NCI-H1436 (cell line): ENCODE data around the gene AHRR.
"Not testable (repeated sequence)": the region's sequence is repeated elsewhere in the genome, so short reads cannot be mapped to it uniquely, and the experiment has no call there.

ENCODE experiments used
- DNase-seq: peaks from one replicate; lab custom pipeline; 2025; lab: John Stamatoyannopoulos, UW

The AHRR gene

GRCh38 chr5:368183-369084, 46.9 kb downstream of the AHRR start:
- no peak for DNase-seq

- DNase-seq: no peak
Observed at GRCh38 chr5:369151-369868, 47.8 kb downstream of the AHRR start.

- not testable (repeated sequence) for DNase-seq
Observed at GRCh38 chr5:369869-370236, 48.3 kb downstream of the AHRR start.

- no peak for DNase-seq
Observed at GRCh38 chr5:370311-370958, 48.9 kb downstream of the AHRR start.

GRCh38 chr5:370959-371810, 49.7 kb downstream of the AHRR start:
- no peak for DNase-seq

GRCh38 chr5:371811-372555, 50.5 kb downstream of the AHRR start:
- no peak for DNase-seq

- no peak for DNase-seq
Observed at GRCh38 chr5:372556-372995, 51.1 kb downstream of the AHRR start.

GRCh38 chr5:372996-373709, 51.6 kb downstream of the AHRR start:
- peak; percentile 44 for DNase-seq

- DNase-seq: peak; percentile 83
Observed at GRCh38 chr5:373710-374602, 52.4 kb downstream of the AHRR start.

GRCh38 chr5:374631-375335, 53.3 kb downstream of the AHRR start:
- DNase-seq: no peak

- no peak for DNase-seq
Observed at GRCh38 chr5:375336-375920, 53.9 kb downstream of the AHRR start.

GRCh38 chr5:375921-376798, 54.6 kb downstream of the AHRR start:
- no peak for DNase-seq

GRCh38 chr5:376799-377325, 55.3 kb downstream of the AHRR start:
- DNase-seq: no peak

GRCh38 chr5:377326-377981, 55.9 kb downstream of the AHRR start:
- no peak for DNase-seq

- no peak for DNase-seq
Observed at GRCh38 chr5:378301-378891, 56.9 kb downstream of the AHRR start.
